Stimulated activated CD8-positive, alpha-beta memory T cell treated with anti-CD3 and anti-CD28 coated beads, Interleukin-4, amount 100 ng/mL, for 24 hours (primary cell): ENCODE measurements around the gene FAM107A.

Experiments used
- DNase-seq: peaks from one replicate; pipeline ENCODE4 v3.0.0-alpha.2; 2020; ENCODE audit warnings: low read depth

The FAM107A gene

DNA sequence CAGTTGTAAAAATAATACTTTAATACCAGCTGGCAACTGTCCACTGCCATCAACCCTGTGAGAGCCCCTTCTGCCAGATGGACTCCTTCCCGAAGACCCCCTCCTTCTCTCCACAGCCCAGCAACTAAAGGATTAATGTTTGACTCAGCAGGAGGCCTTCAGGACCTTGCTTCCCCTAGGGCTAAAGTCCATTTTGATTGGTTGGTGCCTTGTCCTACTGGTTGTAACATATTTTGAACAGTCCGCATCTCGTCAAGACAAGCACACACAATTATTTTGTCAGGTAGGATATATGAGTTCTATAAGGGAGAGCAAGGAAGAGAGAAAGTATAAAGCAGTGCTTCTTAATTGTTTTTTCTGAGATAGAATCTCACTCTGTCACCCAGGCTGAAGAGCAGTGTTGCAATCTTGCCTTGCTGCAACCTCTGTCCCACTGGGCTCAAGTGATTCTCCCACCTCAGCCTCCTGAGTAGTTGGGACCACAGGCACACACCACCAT, 58.9 kb downstream of the FAM107A start:
- no peak for DNase-seq

DNA sequence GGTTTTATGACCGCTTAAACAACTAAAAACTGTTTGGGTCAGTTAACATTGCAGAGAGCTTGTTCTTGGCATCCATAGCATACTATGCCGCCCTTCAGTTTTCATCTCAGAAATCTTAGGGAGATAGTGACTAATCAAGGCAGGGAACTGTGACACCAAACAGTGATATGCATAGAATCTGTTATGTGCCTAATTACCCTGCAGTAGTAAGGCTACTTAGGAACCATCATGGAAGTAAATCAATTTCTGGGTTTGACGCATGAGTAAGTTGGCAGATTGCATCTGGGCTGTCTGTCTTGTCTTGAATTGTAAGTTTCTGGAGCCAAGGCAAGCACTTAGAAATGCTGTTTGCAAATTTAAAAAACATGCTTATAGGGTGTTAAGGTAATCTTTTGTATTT, 62.8 kb downstream of the FAM107A start:
- no peak for DNase-seq
